Dendritic cell treated with granulocyte-macrophage colony-stimulating factor and Interleukin-4, amounts not matched to agents 40 ng/mL and 50 ng/mL, for 4 days (primary cell): ENCODE results near the gene NEDD9.

ENCODE experiments used
- H3K27ac Mint-ChIP-seq: one replicate; pipeline ENCODE4 v1.8.0; 2022; ENCODE audit warnings: mild to moderate bottlenecking, mixed read lengths
- H3K27me3 Mint-ChIP-seq: one replicate; pipeline ENCODE4 v1.8.0; 2022; ENCODE audit warnings: mild to moderate bottlenecking, mixed read lengths
- H3K36me3 Mint-ChIP-seq: one replicate; pipeline ENCODE4 v1.8.0; 2022; ENCODE audit warnings: low read depth, mixed read lengths
- H3K4me1 Mint-ChIP-seq: one replicate; pipeline ENCODE4 v1.8.0; 2022; ENCODE audit warnings: low read depth, mixed read lengths
- H3K4me3 Mint-ChIP-seq: one replicate; pipeline ENCODE4 v1.8.0; 2022; ENCODE audit warnings: mild to moderate bottlenecking, moderate library complexity, mixed read lengths
- H3K9me3 Mint-ChIP-seq: one replicate; pipeline ENCODE4 v1.8.0; 2022; ENCODE audit warnings: mixed read lengths
- intact Hi-C: fragments of 100-400 bp; cut with micrococcal nuclease; formaldehyde crosslinking; loops from one replicate; pipeline ENCODE4 v1.15.0; 2022

Gene NEDD9

DNA sequence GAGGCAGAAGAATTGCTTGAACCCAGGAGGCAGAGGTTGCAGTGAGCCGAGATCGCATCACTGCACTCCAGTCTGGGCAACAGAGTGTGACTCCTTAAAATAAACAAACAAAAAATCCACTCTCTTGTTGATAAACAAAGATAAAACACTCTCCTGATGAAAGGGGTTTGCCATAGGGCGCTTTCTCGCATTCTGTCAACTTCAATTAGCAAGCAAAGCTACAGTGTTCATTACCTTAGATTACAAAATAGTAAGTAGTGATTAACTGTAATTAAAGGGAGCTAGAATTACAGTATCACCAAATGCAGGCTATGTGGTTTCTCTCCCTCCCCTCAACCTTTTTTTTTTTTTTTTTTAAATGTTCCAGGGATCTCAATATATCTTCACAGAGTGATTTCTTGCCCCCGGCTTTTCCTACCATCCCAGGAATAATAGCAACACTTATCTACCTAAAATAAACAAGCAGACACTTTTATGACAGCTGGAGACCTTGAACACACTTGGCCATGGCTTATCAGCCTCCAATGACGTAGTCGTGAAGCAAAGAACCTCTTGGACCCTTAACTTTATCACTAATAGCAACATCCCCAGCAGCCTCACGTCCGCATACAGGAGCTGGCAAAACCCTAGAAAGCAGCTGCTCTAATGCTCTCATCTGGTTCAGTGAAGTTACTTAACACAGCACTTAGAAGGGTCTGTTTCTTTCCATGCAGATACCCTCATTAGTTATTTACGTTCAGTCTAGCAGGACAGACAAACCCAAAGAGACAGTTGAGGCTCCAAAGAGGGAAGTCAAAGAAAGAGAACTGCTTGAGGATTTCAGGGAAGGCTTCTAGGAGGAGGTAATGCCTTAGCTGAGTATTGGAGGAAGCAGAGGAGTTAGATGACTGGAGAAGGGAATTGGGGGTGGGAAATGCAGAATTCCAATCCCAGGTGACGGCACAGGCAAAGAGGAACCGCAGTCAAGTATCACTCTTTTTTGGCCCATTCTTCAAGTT is 37.9 kb upstream of the NEDD9 start:
- intact Hi-C loops: no loop called here

DNA sequence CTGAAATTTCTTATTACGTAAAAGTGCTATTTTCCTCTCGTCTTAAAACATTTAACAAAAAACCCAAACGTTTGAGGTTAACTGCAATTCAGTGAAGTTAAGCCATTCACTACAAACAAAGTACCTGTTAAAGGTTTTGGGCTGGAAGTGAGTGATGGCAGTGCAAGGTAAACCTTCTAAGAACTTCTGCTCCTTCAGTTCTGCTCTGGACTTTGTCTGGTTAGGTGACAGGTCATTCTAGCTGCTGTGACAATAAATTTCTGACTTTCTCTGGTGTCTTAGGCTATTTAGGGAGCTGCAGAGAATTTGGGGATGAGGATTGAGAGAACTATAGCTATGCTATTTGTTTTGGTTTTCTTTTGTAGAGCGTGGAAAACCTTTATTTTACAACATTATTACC is 36.5 kb upstream of the NEDD9 start:
- H3K27ac Mint-ChIP-seq: no peak overlapping the region
- H3K4me1 Mint-ChIP-seq: peaks cover 30% of the 10 kb centered on the region
- no peaks in the 10 kb centered on the region for H3K27me3 Mint-ChIP-seq
- no peak overlapping the region for H3K4me3 Mint-ChIP-seq
- no peaks in the 10 kb centered on the region for H3K36me3 Mint-ChIP-seq
- intact Hi-C loops: no loop called here
- H3K9me3 Mint-ChIP-seq: no peaks in the 10 kb centered on the region

More for the DNA sequence above, 37.9 kb upstream of the NEDD9 start:
- H3K4me1 Mint-ChIP-seq: peaks cover 31% of the 10 kb centered on the region
- H3K4me3 Mint-ChIP-seq: no peak overlapping the region
- no peaks in the 10 kb centered on the region for H3K36me3 Mint-ChIP-seq
- no peaks in the 10 kb centered on the region for H3K27me3 Mint-ChIP-seq
- no peak overlapping the region for H3K27ac Mint-ChIP-seq
- no peaks in the 10 kb centered on the region for H3K9me3 Mint-ChIP-seq

DNA sequence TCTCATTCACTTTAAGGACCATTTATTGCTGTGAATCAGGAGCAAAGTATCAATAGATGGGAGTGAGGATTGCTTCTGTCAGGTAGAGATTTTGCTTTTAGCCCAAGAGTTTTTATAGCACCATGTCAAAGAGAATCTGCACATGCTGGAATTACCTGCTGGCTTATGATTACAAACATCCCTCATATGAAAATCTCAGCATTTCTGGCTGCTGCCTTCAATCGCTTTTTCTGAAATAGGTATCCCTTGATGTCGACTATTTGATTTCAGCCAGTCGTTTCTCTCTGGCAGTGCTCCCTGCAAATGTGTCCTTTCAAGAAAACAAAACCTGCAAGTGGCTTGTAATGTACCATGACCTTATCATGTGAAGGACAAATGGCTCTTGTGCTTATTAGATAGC is 34.5 kb upstream of the NEDD9 start:
- H3K27ac Mint-ChIP-seq: no peak overlapping the region
- intact Hi-C loops: no loop called here
- H3K36me3 Mint-ChIP-seq: no peaks in the 10 kb centered on the region
- H3K4me1 Mint-ChIP-seq: peaks cover 22% of the 10 kb centered on the region
- H3K4me3 Mint-ChIP-seq: no peak overlapping the region
- no peaks in the 10 kb centered on the region for H3K9me3 Mint-ChIP-seq
- H3K27me3 Mint-ChIP-seq: no peaks in the 10 kb centered on the region

DNA sequence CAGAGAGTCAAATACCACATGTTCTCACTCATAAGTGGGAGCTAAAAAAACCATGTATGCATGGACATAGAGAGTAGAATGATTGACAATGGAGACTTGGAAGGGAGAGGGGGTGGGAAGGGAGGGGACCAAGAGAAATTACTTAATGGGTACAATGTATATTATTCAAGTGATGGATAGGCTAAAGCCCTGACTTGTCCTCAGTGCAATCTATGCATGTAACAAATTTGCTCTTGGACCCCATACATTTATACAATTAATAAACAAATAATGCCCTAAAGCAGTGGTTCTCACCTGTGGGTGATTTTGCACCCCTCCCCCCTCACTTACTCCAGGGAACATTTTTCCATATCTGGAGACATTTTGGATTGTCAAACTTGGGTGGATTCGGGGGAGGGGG is 33.5 kb upstream of the NEDD9 start:
- intact Hi-C loops: no loop called here
- no peaks in the 10 kb centered on the region for H3K27me3 Mint-ChIP-seq
- H3K4me3 Mint-ChIP-seq: no peak overlapping the region
- no peaks in the 10 kb centered on the region for H3K36me3 Mint-ChIP-seq
- peaks cover 15% of the 10 kb centered on the region for H3K4me1 Mint-ChIP-seq
- H3K27ac Mint-ChIP-seq: no peak overlapping the region
- no peaks in the 10 kb centered on the region for H3K9me3 Mint-ChIP-seq

DNA sequence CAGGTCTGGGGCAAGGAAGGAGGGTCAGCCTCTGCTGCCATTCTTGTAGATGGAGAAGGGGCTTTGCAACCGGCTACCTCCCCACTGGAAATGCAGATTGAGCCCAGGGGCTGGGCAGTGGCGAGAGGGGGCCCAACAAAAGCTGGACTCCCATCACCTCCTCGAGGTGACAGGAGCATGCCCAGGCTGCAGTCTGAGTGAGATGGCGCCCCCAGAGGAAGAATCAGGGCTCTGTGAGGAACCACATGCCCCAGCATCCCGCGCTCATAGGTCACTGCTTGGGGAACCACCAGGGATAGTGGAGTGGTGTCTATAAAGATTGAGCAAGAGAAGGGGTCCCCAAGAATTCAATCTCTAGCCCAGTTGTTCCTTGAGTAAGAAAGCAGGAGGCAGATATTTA is 31.6 kb upstream of the NEDD9 start:
- H3K4me1 Mint-ChIP-seq: peaks cover 9% of the 10 kb centered on the region
- H3K9me3 Mint-ChIP-seq: no peaks in the 10 kb centered on the region

DNA sequence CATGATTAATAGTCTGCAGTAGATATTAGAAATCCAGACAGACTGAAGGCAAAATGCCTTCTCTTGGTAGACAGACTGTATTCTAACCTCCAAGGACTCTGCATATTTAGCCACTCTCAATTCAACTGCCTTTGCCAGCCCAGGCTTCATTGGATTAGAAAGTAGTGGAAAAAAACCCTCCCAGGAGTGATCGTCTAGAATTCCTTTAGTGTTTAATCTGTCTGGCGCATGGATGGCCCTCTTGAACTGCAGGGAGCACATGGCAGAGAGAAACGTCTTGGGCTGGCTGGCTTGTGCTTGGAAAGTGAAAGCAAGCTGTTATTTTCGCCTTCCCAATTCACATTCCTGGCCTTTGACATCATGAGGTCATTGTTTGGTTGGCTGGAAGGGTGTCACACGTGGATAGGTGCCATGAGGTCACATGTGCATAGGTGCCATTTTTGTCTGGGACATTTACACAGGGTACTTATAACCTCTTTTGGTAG is 30.9 kb upstream of the NEDD9 start:
- intact Hi-C loops: no loop called here
- H3K4me1 Mint-ChIP-seq: peaks cover 9% of the 10 kb centered on the region
- H3K9me3 Mint-ChIP-seq: no peaks in the 10 kb centered on the region
- no peaks in the 10 kb centered on the region for H3K36me3 Mint-ChIP-seq
- H3K27me3 Mint-ChIP-seq: no peaks in the 10 kb centered on the region
- H3K27ac Mint-ChIP-seq: no peak overlapping the region
- no peak overlapping the region for H3K4me3 Mint-ChIP-seq

More for the DNA sequence above, 31.6 kb upstream of the NEDD9 start:
- Mint-ChIP-seq H3K36me3 (no peaks in the 10 kb centered on the region), H3K27me3 (no peaks in the 10 kb centered on the region), H3K27ac (no peak overlapping the region), H3K4me3 (no peak overlapping the region)
- intact Hi-C loops: no loop called here

DNA sequence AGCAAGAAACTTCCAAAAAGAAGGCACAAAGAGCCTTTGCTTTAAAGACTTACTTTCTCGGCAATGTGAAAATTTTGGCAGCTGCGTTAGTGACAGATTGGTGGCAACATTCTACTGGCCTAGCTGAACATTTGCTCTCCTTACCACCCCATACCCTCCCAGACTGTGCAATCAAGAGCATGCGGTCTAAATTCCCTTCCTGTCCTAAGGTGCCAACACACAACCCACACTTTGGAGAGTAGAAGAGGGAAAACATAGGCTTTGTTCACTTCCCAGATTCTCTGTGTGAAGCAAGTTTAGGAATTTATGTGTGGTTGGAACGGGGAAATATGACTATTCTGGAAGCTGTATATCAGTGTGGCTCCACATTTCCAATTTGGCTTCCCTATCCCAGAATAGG is 29.8 kb upstream of the NEDD9 start:
- no peaks in the 10 kb centered on the region for H3K36me3 Mint-ChIP-seq
- intact Hi-C loops: no loop called here
- H3K4me1 Mint-ChIP-seq: peaks cover 9% of the 10 kb centered on the region
- H3K9me3 Mint-ChIP-seq: no peaks in the 10 kb centered on the region
- no peak overlapping the region for H3K4me3 Mint-ChIP-seq
- H3K27ac Mint-ChIP-seq: no peak overlapping the region
- H3K27me3 Mint-ChIP-seq: no peaks in the 10 kb centered on the region

DNA sequence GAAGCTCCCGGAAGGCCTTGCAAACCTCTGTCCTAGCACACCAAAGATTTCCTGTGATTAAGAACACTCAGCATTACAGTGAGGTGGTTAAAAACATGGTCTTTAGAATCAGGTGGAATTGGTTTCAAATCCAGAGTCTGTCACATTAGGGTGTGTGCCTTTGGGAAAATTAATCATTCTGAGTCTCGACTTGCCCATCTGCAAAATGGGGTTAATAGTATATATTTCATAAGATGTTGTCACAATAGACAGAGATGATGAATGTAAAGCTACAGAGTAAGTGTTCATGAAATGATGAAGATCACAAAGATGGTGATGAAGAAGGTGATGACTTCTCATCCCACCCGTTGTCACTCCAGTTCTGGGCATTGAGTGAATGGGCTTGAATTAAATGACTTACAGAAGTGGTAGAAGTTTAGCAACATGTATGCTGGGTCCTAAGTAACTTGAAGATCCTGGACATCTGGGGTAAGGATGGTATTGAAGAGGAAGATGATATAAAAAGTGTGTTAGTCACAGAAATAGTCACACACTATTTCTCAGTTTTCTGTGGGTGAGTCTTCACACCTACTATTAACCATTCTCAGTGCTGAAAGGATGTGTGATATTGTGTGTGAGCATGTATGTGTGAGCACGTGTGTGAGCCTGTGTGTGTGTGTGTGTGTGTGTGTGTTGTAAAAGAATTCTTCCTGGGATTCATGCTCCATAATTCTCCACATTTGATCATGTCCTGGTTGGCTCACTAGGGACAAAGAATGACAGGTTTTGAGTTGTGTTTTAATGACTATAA is 28.0 kb upstream of the NEDD9 start:
- Mint-ChIP-seq H3K4me3 (no peak overlapping the region), H3K4me1 (peaks cover 9% of the 10 kb centered on the region), H3K27ac (no peak overlapping the region), H3K36me3 (no peaks in the 10 kb centered on the region), H3K9me3 (no peaks in the 10 kb centered on the region), H3K27me3 (no peaks in the 10 kb centered on the region)
- intact Hi-C loops: no loop called here

DNA sequence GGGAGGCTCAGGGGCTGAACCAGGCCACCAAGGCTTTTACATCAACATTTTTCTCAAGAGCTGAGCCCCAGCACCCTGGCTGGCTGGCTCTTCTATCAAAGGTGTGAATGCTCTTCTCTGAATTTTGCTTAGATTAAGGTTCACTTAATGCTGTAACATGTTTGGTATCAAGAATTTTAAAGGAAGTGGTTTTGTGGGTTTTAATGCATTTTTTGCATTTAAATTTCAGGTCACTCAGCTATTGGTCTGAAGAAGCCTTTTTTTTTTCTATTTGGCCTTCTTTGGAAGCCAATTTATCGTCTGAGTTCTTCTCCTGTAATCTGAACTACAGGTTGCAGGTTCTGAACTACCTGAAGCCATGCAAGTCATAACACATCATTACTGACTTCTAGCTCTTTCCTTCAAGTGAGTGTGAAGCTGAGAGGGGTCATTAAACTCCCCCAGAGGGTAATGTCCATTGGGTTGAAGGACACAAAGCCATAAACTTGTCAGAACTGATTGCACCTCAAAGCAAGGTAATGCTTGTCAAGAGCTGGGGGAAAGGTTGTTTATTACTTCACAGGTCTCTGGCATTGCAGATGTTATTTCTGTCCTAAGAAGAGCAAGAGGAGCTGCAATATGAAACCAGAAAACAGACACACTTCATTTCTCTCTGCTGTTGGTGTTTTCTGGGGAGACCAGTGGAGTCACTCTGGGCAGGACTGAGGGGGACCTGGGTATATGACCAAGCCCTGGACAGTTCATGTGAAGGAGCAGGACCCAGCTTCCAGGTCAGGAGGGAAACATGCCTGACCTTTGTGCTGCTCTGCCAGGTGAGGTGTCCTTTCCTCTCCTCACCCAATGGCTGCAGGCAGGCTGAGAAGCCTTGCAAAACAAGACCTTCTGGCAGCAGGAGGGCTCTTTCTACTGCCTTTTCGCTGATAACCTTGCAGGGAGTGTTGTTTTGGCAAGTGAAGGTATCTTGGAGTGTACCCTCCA is 26.1 kb upstream of the NEDD9 start:
- Mint-ChIP-seq H3K36me3 (no peaks in the 10 kb centered on the region), H3K27ac (no peak overlapping the region), H3K9me3 (no peaks in the 10 kb centered on the region), H3K4me1 (no peaks in the 10 kb centered on the region), H3K4me3 (no peak overlapping the region), H3K27me3 (no peaks in the 10 kb centered on the region)
- intact Hi-C loops: no loop called here

DNA sequence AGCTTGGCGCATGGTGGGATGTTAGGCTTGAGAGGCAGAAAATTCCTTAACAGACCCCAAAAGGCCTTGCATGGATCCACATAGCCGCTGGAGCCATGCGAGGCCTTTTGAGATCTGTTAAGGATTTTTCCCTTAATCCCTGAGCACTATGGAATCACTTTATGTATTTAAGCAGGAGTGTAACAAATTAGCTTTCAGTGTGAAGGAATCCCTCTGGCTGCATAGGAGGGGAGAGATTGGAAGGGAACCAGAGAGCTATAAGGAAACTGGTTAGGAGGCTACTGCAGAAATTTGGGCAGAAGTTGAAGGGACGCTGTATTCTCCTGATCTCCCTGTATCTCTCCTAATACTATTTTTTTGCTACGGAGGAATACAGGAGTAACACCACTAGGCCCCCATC is 23.1 kb upstream of the NEDD9 start:
- intact Hi-C loops: no loop called here
- Mint-ChIP-seq H3K9me3 (no peaks in the 10 kb centered on the region), H3K27ac (no peak overlapping the region), H3K36me3 (no peaks in the 10 kb centered on the region), H3K4me1 (no peaks in the 10 kb centered on the region), H3K4me3 (no peak overlapping the region), H3K27me3 (no peaks in the 10 kb centered on the region)

DNA sequence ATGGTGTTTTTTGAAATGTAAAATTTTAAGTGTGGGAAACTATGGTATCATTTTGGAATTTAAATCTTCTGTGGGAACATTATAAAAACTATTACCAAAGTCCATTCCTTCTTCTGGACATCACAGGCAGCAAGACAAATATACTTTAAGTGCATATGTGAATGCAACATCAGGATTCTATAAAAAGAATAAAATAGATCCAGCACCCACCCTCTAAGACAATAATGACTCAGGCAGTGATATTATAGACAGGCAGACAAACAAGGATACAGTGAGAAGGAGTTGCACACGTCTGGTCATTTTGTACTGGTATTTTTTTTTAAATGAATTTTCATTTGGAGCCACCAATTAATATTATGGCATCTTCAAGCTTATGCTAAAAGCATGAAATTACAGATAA is 21.1 kb upstream of the NEDD9 start:
- no peaks in the 10 kb centered on the region for H3K27me3 Mint-ChIP-seq
- intact Hi-C loops: no loop called here
- no peak overlapping the region for H3K4me3 Mint-ChIP-seq
- H3K9me3 Mint-ChIP-seq: peaks cover 11% of the 10 kb centered on the region
- no peak overlapping the region for H3K27ac Mint-ChIP-seq
- H3K4me1 Mint-ChIP-seq: no peaks in the 10 kb centered on the region
- H3K36me3 Mint-ChIP-seq: no peaks in the 10 kb centered on the region

DNA sequence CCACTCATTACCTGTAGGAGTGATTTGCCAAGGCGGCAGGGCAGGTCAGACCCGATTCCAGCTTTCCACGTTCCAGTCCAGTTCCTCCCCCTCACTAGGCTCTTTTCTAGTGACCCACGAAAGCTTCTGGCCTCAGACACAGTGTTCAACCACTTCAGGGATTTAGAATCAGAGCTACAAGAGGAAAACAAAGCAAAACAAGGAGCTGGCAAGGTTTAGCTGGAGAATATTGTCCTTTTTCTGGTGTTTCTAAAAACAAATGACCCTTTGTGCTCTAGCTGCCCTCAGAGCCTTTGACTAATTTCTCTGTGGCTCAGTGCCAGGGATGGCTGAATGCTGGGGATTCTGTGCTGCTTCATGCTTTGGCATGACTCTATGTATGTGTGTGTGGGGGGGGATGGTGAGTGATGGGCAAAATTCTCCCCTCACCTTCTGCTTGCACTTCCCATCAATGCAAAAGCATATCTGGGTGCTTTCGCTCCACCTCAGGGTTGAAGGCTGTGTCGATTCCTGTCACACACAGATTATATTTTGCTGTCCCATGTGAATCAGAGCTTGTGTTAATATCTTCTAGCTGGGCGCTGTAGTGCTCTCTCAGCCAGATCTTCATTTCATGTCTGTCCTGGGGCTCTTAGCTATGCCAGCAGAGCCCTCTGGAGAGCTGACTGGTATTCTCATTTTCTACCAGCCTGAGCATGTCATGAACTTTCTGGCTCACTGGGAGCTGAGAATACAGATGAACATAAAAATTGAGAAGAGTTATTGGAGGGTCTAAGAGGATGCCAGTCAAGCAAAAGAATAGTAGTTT is 19.3 kb upstream of the NEDD9 start:
- H3K4me3 Mint-ChIP-seq: no peak overlapping the region
- H3K27ac Mint-ChIP-seq: no peak overlapping the region

DNA sequence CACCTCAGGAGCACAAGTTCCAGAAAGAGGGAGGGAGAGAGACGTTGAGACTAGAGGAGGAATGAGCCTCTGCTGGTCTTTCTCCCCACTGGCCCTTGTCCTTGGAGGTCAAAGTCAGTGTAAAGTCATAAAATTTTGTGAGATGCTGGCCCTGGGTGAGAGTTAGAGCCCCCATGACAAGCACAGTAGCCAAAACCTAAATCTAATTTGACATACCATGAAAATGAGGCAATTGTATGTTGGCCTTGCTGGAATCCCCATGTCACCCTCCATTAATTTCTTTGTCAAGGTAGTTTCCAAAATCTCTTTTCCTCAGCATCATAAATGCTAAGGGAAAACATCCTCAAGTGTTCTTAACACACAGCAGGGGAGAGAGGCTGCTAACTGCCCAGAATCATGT is 17.6 kb upstream of the NEDD9 start:
- no peaks in the 10 kb centered on the region for H3K27me3 Mint-ChIP-seq
- H3K27ac Mint-ChIP-seq: no peak overlapping the region
- no peaks in the 10 kb centered on the region for H3K4me1 Mint-ChIP-seq
- no peaks in the 10 kb centered on the region for H3K36me3 Mint-ChIP-seq
- no peak overlapping the region for H3K4me3 Mint-ChIP-seq
- intact Hi-C loops: no loop called here
- H3K9me3 Mint-ChIP-seq: peaks cover 11% of the 10 kb centered on the region

More for the DNA sequence above, 19.3 kb upstream of the NEDD9 start:
- Mint-ChIP-seq H3K4me1 (no peaks in the 10 kb centered on the region), H3K9me3 (peaks cover 11% of the 10 kb centered on the region), H3K36me3 (no peaks in the 10 kb centered on the region), H3K27me3 (no peaks in the 10 kb centered on the region)
- intact Hi-C loops: no loop called here
